ENCODE measurements around the gene ZDHHC11B.

GRCh38 chr5:675871-676698 lies 108.4 kb downstream of the ZDHHC11B start:
- no peak for TF ChIP-seq CTCF (conservative IDR thresholded peaks at IDR 0.05; ENCODE audit: low read depth, low read length)
- no peak for TF ChIP-seq EZH2 (IDR thresholded peaks at IDR 0.05; ENCODE audit: low read length, unreplicated experiment)
- no peak for TF ChIP-seq EZH2phosphoT487 (IDR thresholded peaks at IDR 0.05; ENCODE audit: borderline replicate concordance, low read length)
